HFF-Myc (cell line): ENCODE measurements around the gene OAT.
A peak's percentile ranks its signal among the peaks of the same experiment; 100 is the strongest.

ENCODE experiments used
- DNase-seq: peaks from one replicate; pipeline ENCODE4 v3.0.0-alpha.2; 2011; ENCODE audit warnings: low read depth; ENCODE audit errors: extremely low read depth
- H3K4me3 ChIP-seq: replicated peaks from 2 replicates; pipeline ENCODE4 v1.5.1; 2011; ENCODE audit warnings: low read depth, mild to moderate bottlenecking, control low read depth, low read length
- CTCF ChIP-seq: IDR thresholded peaks from 2 replicates; pipeline ENCODE4 v1.5.1; 2012; ENCODE audit warnings: mild to moderate bottlenecking, low read depth, low read length, control low read depth; ENCODE audit errors: missing control alignments

OAT gene

DNA sequence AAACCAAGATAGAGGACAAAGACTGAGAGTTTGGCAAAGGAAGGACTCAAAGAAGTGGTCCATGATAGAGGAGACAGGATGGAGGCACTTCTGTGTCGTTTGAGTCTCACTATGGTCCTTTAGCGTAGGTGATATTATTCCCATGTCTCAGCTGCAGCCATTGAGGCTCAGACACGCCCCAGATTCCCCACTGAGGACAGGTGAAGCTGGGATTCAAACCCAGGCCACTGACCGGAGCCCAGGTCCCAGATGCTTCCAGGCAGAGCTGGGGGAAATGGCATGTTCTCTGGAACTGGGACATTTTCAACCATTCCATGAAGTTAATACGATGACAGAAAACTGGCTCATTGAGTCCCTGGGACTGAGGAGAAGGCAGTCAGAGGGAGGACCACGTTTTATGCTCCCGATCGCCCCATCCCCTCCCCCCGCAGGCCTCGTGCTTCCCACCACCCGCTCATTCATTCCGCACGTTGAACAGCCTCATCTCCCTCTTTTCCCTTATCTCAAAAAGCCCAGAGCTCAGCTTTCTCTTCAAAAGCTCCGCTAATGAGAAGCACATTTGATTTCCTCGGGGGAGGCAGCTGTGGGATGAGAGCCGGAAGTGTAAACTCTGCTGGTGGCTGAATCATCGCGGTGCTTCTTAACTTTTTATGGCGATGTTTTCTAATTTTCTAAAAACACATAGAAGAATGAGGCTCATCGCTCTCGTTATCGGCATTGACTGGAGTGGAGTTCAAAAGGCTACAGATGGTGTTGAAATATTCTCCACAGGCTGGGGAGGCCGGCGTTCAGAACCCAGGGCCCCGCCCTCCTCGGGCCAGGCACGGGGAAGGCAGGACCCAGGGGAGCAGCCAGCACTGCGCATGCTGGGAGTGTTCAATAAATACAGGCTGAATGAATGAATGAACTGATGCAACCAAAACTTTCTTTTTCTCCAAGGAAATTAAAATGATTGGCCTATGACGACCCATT is 64.0 kb downstream of the OAT start:
- peak; percentile 83 for DNase-seq
- H3K4me3 ChIP-seq, result peak overlapping the region; percentile 26
- no peak for TF ChIP-seq CTCF

- no peak for TF ChIP-seq CTCF
- no peak for DNase-seq
- H3K4me3 ChIP-seq, result no peak overlapping the region
Observed at GRCh38 chr10:124353896-124354295, 64.8 kb downstream of the OAT start.

DNA sequence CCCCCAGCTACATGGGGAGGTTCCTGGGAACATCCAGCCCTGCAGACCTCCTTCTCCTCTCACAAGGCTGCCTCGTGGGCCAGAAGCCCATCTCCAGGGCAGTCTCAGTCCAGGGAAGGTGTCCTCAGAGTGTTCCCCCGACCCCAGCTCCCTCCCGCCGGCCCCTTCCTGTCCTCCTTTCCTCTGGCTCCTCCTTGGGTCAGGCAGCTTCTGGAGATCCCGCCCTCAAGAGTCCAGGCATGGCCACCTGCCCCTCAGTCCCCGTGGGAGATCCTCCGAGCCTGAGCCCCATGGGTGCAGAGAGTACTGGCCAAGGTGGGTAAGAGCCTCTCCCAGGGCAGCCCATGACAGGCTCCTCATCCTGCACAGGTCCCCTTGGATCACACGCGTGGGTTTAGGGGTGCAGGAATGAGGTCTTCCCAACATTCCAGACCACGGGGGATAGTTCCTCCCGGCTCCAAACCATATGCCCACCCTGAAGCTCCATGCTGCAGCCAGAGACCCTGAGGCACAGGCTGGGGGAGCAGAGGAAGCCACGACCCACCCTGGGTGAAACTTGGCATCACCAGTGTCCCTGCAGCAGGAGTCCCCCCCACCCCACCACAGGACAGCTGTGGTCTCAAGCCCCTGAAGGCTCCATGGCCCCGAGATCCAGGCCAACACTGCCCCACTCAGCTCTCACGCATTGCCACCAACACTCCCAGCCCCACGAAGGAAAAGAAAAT is 65.5 kb downstream of the OAT start:
- TF ChIP-seq CTCF, result no peak
- no peak for DNase-seq
- no peak overlapping the region for H3K4me3 ChIP-seq

DNA sequence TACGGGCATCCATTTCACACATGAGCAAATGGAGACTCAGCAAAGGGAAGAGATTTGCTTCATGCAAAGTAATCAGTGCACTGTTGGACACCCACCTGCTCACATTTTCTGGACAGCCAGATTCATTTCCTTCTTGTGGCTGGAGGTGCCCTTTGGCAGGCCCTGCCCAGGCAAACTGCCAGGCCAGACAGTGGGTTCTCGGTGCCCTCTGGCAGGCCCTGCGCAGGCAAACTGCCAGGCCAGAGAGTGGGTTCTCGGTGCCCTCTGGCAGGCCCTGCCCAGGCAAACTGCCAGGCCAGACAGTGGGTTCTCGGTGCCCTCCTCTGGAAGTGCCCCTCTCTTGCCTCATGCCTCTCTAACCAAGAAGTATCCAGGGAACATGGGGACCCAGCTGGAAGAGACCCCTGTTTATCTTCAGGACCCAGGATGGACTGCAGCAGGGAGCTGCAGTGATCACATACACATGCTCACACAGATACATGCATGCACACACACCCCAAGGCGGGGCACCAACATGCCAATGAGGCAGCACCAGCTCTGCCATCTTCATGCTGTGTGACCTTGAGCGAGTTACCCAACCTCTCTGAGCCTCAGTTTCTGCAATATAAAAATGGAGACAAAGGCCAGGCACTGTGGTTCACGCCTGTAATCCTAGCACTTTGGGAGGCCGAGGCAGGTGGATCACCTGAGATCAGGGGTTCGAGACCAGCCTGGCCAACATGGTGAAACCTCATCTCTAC is 67.1 kb downstream of the OAT start:
- TF ChIP-seq CTCF, result no peak
- H3K4me3 ChIP-seq, result no peak overlapping the region
- no peak for DNase-seq

DNA sequence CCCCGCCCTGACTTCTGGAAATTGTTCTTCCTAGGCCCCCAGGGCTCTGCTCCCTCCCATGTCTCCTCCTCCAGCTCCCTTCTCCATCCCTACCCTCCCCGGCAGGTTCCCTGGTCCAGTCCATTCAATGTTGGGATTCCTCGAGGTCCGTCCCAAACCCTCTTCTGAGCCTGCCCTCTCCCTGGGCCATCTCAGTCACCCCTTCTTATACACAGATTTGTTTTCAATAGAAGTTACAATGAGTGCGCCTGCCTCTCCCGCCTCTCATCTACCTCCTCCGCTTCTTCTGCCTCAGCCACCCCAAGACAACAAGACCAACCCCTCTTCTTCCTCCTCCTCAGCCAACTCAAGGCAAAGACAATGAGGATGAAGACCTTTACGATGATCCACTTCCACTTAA is 67.9 kb downstream of the OAT start:
- H3K4me3 ChIP-seq, result no peak overlapping the region
- DNase-seq, result no peak
- no peak for TF ChIP-seq CTCF

DNA sequence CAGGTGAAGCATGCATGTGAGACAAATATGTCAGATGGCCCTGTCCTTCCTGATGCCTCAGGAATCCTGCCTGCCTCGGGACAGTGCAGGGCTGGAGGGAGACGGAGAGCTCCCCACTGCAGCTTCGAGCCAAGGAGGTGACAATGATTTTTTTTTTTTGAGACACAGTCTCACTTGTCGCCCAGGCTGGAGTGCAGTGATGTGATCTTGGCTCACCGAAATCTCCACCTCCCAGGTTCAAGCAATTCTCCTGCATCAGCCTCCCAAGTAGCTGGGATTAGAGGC is 68.8 kb downstream of the OAT start:
- H3K4me3 ChIP-seq, result no peak overlapping the region
- no peak for TF ChIP-seq CTCF
- DNase-seq, result no peak
